ENCODE measurements around the gene H1-8. TPM values are rescaled to one million over a fixed set of nuclear protein-coding genes. Genes with fewer than 3 reads are reported as not detected.
"Not testable (repeated sequence)": the region's sequence is repeated elsewhere in the genome, so short reads cannot be mapped to it uniquely, and the experiment has no call there.

H1-8 gene
- total RNA-seq, 2 experiments from 2014 or later, result not detected

- H3K4me3 Mint-ChIP-seq, result no peak overlapping the region
- H3K27me3 Mint-ChIP-seq (ENCODE audit: low read depth), result no peaks in the 10 kb centered on the region
- CTCF ChIA-PET, result no interaction called here
- H3K27ac Mint-ChIP-seq, result no peak overlapping the region
- peaks cover 4% of the 10 kb centered on the region for H3K36me3 Mint-ChIP-seq (ENCODE audit: low read depth)
- intact Hi-C loops (cut with micrococcal nuclease), result no loop called here
- H3K9me3 Mint-ChIP-seq, result no peaks in the 10 kb centered on the region
- H3K4me1 Mint-ChIP-seq (ENCODE audit: low read depth), result no peaks in the 10 kb centered on the region
- DNase-seq, result no peak
Measured at GRCh38 chr3:129504471-129505100, 38.4 kb upstream of the H1-8 start.

DNA sequence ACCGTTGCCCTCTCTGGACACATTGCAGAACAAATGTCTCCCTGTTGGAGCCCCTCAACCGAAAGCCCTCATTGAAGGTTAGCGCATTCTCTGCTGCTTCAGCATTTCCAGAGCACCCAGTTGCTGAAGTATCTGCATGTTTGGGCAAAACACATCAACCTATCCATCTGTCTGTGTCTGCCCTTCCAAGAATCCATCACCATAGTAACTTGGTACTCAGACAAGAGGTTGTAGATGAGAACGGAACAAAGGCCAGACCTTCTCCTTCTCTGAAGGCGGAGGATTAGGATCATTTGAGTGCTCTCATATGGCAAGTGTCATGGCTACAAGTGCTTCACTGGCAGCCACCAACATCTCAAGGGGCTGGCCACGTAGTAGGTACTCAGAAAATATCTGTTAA, 37.6 kb upstream of the H1-8 start:
- DNase-seq, result no peak

DNA sequence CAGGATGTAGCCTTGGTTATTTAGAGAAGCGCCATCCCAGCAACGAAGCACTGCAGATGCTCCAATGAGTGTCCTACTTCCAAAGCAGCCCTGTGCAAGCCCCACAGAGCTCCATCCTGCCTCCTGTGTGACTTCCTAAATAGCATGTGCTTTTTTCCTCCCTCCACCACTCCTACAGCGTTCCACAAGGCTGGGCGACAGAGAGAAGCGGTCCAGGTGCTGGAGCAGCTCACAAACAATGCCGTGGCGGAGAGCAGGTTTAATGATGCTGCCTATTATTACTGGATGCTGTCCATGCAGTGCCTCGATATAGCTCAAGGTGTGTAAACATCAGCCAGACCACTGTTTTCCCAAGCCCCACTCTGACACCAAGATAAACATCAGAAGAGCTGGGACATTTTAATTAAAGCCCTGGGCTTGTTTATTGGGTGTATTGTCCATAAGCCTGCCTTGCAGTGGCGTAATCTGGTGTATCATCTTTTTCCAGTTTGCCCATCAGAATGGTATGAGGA, 36.7 kb upstream of the H1-8 start:
- H3K9me3 Mint-ChIP-seq, result no peaks in the 10 kb centered on the region
- H3K27ac Mint-ChIP-seq, result no peak overlapping the region
- H3K27me3 Mint-ChIP-seq (ENCODE audit: low read depth), result no peaks in the 10 kb centered on the region
- CTCF ChIA-PET, result no interaction called here
- no peak for DNase-seq
- H3K36me3 Mint-ChIP-seq (ENCODE audit: low read depth), result peaks cover 2% of the 10 kb centered on the region
- H3K4me3 Mint-ChIP-seq, result no peak overlapping the region
- intact Hi-C loops (cut with micrococcal nuclease), result no loop called here
- no peaks in the 10 kb centered on the region for H3K4me1 Mint-ChIP-seq (ENCODE audit: low read depth)

More for the DNA sequence above, 37.6 kb upstream of the H1-8 start:
- Mint-ChIP-seq H3K9me3 (no peaks in the 10 kb centered on the region), H3K27ac (no peak overlapping the region), H3K27me3 (ENCODE audit: low read depth) (no peaks in the 10 kb centered on the region), H3K36me3 (ENCODE audit: low read depth) (peaks cover 4% of the 10 kb centered on the region), H3K4me1 (ENCODE audit: low read depth) (no peaks in the 10 kb centered on the region), H3K4me3 (no peak overlapping the region)
- CTCF ChIA-PET, result no interaction called here
- intact Hi-C loops (cut with micrococcal nuclease), result no loop called here

DNA sequence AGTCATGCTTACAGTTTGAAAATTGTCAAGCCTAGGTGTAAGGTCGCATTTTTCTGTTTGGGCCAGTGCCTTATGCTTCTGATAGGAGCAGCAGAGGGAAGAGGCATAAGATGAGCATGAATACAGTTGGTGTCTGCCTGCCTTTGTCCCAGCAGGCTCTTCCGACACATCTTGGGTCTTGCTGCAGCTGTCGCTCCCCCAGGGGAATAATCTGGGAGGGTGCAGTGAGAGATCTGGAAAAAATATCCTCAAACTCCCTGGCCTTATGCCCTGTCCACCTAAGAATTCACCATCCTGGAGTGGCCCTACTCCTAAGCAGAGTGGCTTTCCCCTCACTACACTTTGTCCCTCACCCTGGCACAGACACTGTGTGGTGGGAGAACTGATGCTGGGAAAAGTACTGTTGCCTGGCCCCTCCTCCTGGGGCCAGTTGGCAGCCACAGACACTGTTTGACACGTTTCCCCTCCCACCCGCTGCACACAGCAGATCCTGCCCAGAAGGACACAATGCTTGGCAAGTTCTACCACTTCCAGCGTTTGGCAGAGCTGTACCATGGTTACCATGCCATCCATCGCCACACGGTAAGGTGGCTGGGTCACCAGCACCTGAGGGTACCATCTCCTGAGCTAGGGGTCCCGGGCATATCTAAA, 35.7 kb upstream of the H1-8 start:
- CTCF ChIA-PET, result no interaction called here

GRCh38 chr3:129512595-129512994, 30.4 kb upstream of the H1-8 start:
- intact Hi-C loops (cut with micrococcal nuclease), result no loop called here
- H3K27ac Mint-ChIP-seq, result no peak overlapping the region

More for the DNA sequence above, 35.7 kb upstream of the H1-8 start:
- no peak for DNase-seq
- H3K27me3 Mint-ChIP-seq (ENCODE audit: low read depth), result no peaks in the 10 kb centered on the region
- intact Hi-C loops (cut with micrococcal nuclease), result no loop called here
- H3K4me1 Mint-ChIP-seq (ENCODE audit: low read depth), result no peaks in the 10 kb centered on the region
- peaks cover 2% of the 10 kb centered on the region for H3K36me3 Mint-ChIP-seq (ENCODE audit: low read depth)
- no peak overlapping the region for H3K27ac Mint-ChIP-seq
- no peaks in the 10 kb centered on the region for H3K9me3 Mint-ChIP-seq
- no peak overlapping the region for H3K4me3 Mint-ChIP-seq

GRCh38 chr3:129513705-129514104, 29.3 kb upstream of the H1-8 start:
- H3K4me1 Mint-ChIP-seq (ENCODE audit: low read depth), result no peaks in the 10 kb centered on the region
- peaks cover 11% of the 10 kb centered on the region for H3K36me3 Mint-ChIP-seq (ENCODE audit: low read depth)
- H3K9me3 Mint-ChIP-seq, result no peaks in the 10 kb centered on the region
- CTCF ChIA-PET, result no interaction called here
- H3K4me3 Mint-ChIP-seq, result no peak overlapping the region
- H3K27me3 Mint-ChIP-seq (ENCODE audit: low read depth), result no peaks in the 10 kb centered on the region
- DNase-seq, result no peak
- intact Hi-C loops (cut with micrococcal nuclease), result no loop called here
- no peak overlapping the region for H3K27ac Mint-ChIP-seq

More at GRCh38 chr3:129512595-129512994, 30.4 kb upstream of the H1-8 start:
- Mint-ChIP-seq H3K36me3 (ENCODE audit: low read depth) (peaks cover 11% of the 10 kb centered on the region), H3K4me1 (ENCODE audit: low read depth) (no peaks in the 10 kb centered on the region), H3K4me3 (no peak overlapping the region), H3K27me3 (ENCODE audit: low read depth) (no peaks in the 10 kb centered on the region), H3K9me3 (no peaks in the 10 kb centered on the region)
- CTCF ChIA-PET, result interaction anchor here (0.6 to 0.8 kb wide), 2 partner anchors 22 to 580 kb away, joined by 3 to 5 read pairs; no protein-coding TSS in a partner anchor
- no peak for DNase-seq

DNA sequence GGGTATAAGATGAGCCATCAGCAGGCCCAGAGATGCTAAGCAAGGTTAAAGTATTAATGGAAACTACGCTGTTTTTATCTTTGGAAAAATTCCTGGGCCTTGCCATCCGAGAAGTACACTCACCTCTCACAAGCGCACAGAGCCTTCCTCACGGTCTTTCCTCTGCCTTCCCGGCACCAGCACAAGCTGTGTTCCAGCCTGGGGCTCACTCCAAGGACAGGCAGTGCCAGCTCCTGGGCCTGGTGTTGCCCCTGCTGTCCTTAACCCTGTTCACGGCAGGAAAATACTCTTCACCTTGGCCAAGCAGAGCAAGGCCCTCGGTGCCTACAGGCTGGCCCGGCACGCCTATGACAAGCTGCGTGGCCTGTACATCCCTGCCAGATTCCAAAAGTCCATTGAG, 28.9 kb upstream of the H1-8 start:
- H3K27ac Mint-ChIP-seq, result no peak overlapping the region
- no peak for DNase-seq
- CTCF ChIA-PET, result no interaction called here
- no peaks in the 10 kb centered on the region for H3K27me3 Mint-ChIP-seq (ENCODE audit: low read depth)
- H3K4me3 Mint-ChIP-seq, result no peak overlapping the region
- no peaks in the 10 kb centered on the region for H3K9me3 Mint-ChIP-seq
- H3K4me1 Mint-ChIP-seq (ENCODE audit: low read depth), result no peaks in the 10 kb centered on the region
- H3K36me3 Mint-ChIP-seq (ENCODE audit: low read depth), result peaks cover 11% of the 10 kb centered on the region
- intact Hi-C loops (cut with micrococcal nuclease), result no loop called here

GRCh38 chr3:129514563-129514962, 28.4 kb upstream of the H1-8 start:
- H3K36me3 Mint-ChIP-seq (ENCODE audit: low read depth), result peaks cover 9% of the 10 kb centered on the region
- CTCF ChIA-PET, result no interaction called here
- no peaks in the 10 kb centered on the region for H3K27me3 Mint-ChIP-seq (ENCODE audit: low read depth)
- no peaks in the 10 kb centered on the region for H3K4me1 Mint-ChIP-seq (ENCODE audit: low read depth)
- no peaks in the 10 kb centered on the region for H3K9me3 Mint-ChIP-seq
- H3K27ac Mint-ChIP-seq, result no peak overlapping the region
- intact Hi-C loops (cut with micrococcal nuclease), result no loop called here
- no peak overlapping the region for H3K4me3 Mint-ChIP-seq
- DNase-seq, result no peak

DNA sequence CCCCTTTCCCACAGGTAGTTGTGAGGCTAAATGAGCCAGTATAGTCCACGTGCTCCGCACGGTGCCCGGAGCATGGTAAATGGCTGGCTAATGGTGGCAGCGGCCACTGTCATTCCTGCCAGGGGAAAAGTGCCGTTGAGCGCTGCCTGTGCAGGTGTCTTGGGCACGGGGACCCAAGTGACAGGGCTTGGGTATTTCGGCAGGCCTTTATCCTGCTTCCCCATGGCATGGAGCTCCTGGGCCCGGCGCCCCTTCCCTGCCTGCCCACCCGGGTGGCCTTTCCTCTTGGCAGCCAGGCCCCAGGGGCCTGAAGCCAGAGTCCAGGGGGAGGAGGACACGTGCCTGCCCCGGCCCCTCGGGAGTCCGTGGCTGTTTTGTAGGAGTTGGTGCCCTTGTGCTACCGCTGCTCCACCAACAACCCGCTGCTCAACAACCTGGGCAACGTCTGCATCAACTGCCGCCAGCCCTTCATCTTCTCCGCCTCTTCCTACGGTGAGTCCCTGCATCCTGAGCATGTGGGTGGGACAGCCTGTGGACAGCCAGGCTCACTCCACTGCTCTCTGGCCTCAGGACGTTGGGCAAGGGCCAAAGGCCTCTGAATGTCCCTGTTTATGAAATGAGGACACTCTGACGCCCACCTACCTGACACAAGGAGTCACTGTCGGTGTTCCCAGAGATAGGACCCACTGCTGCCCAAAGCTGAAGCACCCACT, 27.7 kb upstream of the H1-8 start:
- CTCF ChIA-PET; H3K27ac Mint-ChIP-seq; H3K4me1 Mint-ChIP-seq (ENCODE audit: low read depth); H3K36me3 Mint-ChIP-seq (ENCODE audit: low read depth); H3K9me3 Mint-ChIP-seq; H3K4me3 Mint-ChIP-seq; DNase-seq; intact Hi-C loops (cut with micrococcal nuclease); H3K27me3 Mint-ChIP-seq (ENCODE audit: low read depth): not testable (repeated sequence)

DNA sequence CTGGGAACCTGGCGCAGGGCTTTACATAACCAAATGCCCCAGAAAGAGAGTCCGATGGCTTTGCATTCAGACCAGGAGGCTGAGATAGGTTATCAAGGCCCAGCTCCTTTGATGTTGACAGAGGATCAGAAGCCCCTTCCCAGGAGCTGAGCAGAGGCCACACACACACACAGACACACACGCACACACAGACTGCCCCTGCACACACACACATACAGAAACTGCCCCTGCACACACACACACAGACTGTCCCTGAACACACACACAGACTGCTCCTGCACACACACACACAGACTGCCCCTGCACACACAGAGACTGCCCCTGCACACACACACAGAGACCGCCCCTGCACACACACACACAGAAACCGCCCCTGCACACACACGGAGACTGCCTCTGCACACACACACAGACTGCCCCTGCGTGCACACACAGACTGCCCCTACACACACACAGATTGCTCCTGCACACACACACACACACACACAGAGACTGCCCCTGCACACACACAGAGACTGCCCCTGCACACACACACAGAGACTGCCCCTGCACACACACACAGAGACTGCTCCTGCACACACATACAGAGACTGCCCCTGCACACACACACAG, 27.0 kb upstream of the H1-8 start:
- H3K4me3 Mint-ChIP-seq; DNase-seq; H3K27me3 Mint-ChIP-seq (ENCODE audit: low read depth); CTCF ChIA-PET; H3K9me3 Mint-ChIP-seq; intact Hi-C loops (cut with micrococcal nuclease); H3K4me1 Mint-ChIP-seq (ENCODE audit: low read depth); H3K36me3 Mint-ChIP-seq (ENCODE audit: low read depth); H3K27ac Mint-ChIP-seq: not testable (repeated sequence)

GRCh38 chr3:129517516-129517915, 25.5 kb upstream of the H1-8 start:
- Mint-ChIP-seq H3K9me3 (no peaks in the 10 kb centered on the region), H3K27me3 (ENCODE audit: low read depth) (no peaks in the 10 kb centered on the region), H3K27ac (no peak overlapping the region), H3K4me1 (ENCODE audit: low read depth) (no peaks in the 10 kb centered on the region), H3K36me3 (ENCODE audit: low read depth) (peaks cover 9% of the 10 kb centered on the region), H3K4me3 (no peak overlapping the region)
- intact Hi-C loops (cut with micrococcal nuclease), result no loop called here
- CTCF ChIA-PET, result no interaction called here
- no peak for DNase-seq

DNA sequence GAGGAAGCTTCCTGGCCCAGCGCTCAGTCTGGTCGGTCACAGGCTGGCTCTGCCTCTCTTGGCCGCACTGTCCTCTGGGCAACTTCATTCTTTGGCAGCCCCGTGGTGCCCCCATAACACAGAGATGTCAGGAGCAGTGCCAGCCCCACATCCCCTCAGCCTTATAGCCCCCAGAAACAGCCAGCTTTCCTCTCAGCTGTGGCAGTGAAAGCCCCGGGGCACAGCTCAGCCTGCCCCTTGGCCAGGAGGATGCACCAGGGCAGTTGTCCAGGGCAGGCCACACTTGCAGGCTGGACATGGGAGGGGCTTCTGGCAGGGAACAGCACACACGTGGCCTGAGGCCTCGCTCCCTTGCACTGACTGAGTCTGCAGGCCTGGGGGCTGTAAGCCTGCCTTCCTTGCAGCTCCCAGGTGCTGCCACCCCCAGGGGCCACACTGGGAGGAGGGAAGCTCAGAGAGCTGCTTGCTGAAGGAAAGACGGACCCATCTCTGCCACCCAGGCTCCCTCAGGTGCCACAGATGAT, 24.9 kb upstream of the H1-8 start:
- no peak overlapping the region for H3K4me3 Mint-ChIP-seq
- H3K9me3 Mint-ChIP-seq, result no peaks in the 10 kb centered on the region
- H3K36me3 Mint-ChIP-seq (ENCODE audit: low read depth), result peaks cover 9% of the 10 kb centered on the region
- no peaks in the 10 kb centered on the region for H3K4me1 Mint-ChIP-seq (ENCODE audit: low read depth)
- DNase-seq, result no peak
- H3K27ac Mint-ChIP-seq, result no peak overlapping the region
- intact Hi-C loops (cut with micrococcal nuclease), result no loop called here
- no peaks in the 10 kb centered on the region for H3K27me3 Mint-ChIP-seq (ENCODE audit: low read depth)
- CTCF ChIA-PET, result no interaction called here
